GM19240 (cell line): ENCODE results near the gene ACOX1.
A peak's percentile ranks its signal among the peaks of the same experiment; 100 is the strongest.

Experiments
- DNase-seq: peaks from one replicate; pipeline ENCODE4 v3.0.0; 2011; ENCODE audit warnings: low spot score; ENCODE audit not compliant: insufficient read length

The ACOX1 gene

GRCh38 chr17:75933808-75934207, 45.2 kb downstream of the ACOX1 start:
- DNase-seq, result no peak

GRCh38 chr17:75932852-75933251, 46.1 kb downstream of the ACOX1 start:
- DNase-seq, result no peak

GRCh38 chr17:75931062-75931461, 47.9 kb downstream of the ACOX1 start:
- DNase-seq, result no peak

- DNase-seq, result peak; percentile 45
Measured at GRCh38 chr17:75927286-75927922, 51.6 kb downstream of the ACOX1 start.

- DNase-seq, result no peak
Measured at GRCh38 chr17:75926456-75926855, 52.5 kb downstream of the ACOX1 start.

GRCh38 chr17:75925912-75926311, 53.1 kb downstream of the ACOX1 start:
- DNase-seq, result no peak

GRCh38 chr17:75925103-75925502, 53.9 kb downstream of the ACOX1 start:
- DNase-seq, result no peak

- DNase-seq, result no peak
Measured at GRCh38 chr17:75922963-75923874, 55.7 kb downstream of the ACOX1 start.

- no peak for DNase-seq
Measured at GRCh38 chr17:75922173-75922961, 56.6 kb downstream of the ACOX1 start.

GRCh38 chr17:75921596-75921995, 57.4 kb downstream of the ACOX1 start:
- no peak for DNase-seq

GRCh38 chr17:75920045-75920560, 58.9 kb downstream of the ACOX1 start:
- no peak for DNase-seq

- DNase-seq, result no peak
Measured at GRCh38 chr17:75919611-75920010, 59.4 kb downstream of the ACOX1 start.

GRCh38 chr17:75917917-75918445, 61.0 kb downstream of the ACOX1 start:
- no peak for DNase-seq

GRCh38 chr17:75917141-75917916, 61.6 kb downstream of the ACOX1 start:
- DNase-seq, result no peak

GRCh38 chr17:75915268-75915667, 63.7 kb downstream of the ACOX1 start:
- DNase-seq, result no peak

- DNase-seq, result no peak
Measured at GRCh38 chr17:75914643-75915267, 64.2 kb downstream of the ACOX1 start.

GRCh38 chr17:75913537-75914210, 65.3 kb downstream of the ACOX1 start:
- no peak for DNase-seq

GRCh38 chr17:75910699-75911098, 68.3 kb downstream of the ACOX1 start:
- no peak for DNase-seq

- no peak for DNase-seq
Measured at GRCh38 chr17:75909812-75910274, 69.1 kb downstream of the ACOX1 start.
